IMR-90 (cell line): ENCODE data around the gene CLEC16A. TPM values are rescaled to one million over a fixed set of nuclear protein-coding genes. Genes with fewer than 3 reads are reported as not detected.

Source experiments
- ATAC-seq: fragments of 200-7000 bp; cut with Tn5 transposase; 2 replicates; pipeline ENCODE4 v1.9.1; 2020; ENCODE audit warnings: low read depth, mild to moderate bottlenecking, moderate library complexity
- BruUV-seq: library from RNA; stranded (reverse); fragments of 400-500 nt; replicated peaks from 2 replicates; lab custom pipeline; 2021; lab: Mats Ljungman, UMichigan
- CTCF ChIA-PET: fragments of 300-600 bp; formaldehyde crosslinking; extraction: SDS; loops from one replicate; lab custom pipeline; 2021; ENCODE audit warnings: antibody characterized with exemption; lab: Yijun Ruan, JAX
- POLR2A ChIA-PET: fragments of 300-600 bp; sonication (Branson Sonifier 250); formaldehyde crosslinking; loops from one replicate; lab custom pipeline; 2022; ENCODE audit warnings: antibody characterized with exemption; ENCODE audit not compliant: unreplicated experiment; lab: Charles Lee
- DNase-seq: peaks from one replicate; pipeline ENCODE4 v3.0.0; 2013
- H2AFZ ChIP-seq: replicated peaks from 2 replicates; pipeline ENCODE3; 2013; ENCODE audit warnings: low read length, mild to moderate bottlenecking; ENCODE audit not compliant: poor library complexity
- H2AK5ac ChIP-seq: 2 replicates; pipeline ENCODE4 v1.6.1; 2013; ENCODE audit warnings: low read depth, low read length, inconsistent platforms
- H2AK9ac ChIP-seq: replicated peaks from 2 replicates; pipeline ENCODE3; 2013; ENCODE audit warnings: mild to moderate bottlenecking, low read depth, low read length, moderate library complexity; ENCODE audit not compliant: poor library complexity
- H2BK120ac ChIP-seq: 2 replicates; pipeline ENCODE4 v1.6.1; 2013; ENCODE audit warnings: low read depth, low read length, inconsistent platforms
- H2BK15ac ChIP-seq: 3 replicates; pipeline ENCODE4 v1.6.1; 2013; ENCODE audit warnings: low read depth, low read length, inconsistent platforms
- H2BK20ac ChIP-seq: 2 replicates; pipeline ENCODE4 v1.6.1; 2013; ENCODE audit warnings: low read depth, mild to moderate bottlenecking, inconsistent platforms, low read length, moderate library complexity
- H2BK5ac ChIP-seq: 2 replicates; pipeline ENCODE4 v1.6.1; 2013; ENCODE audit warnings: mild to moderate bottlenecking, low read depth, low read length, inconsistent platforms; ENCODE audit not compliant: poor library complexity, severe bottlenecking
- H3K14ac ChIP-seq: replicated peaks from 2 replicates; pipeline ENCODE4 v1.6.1; 2013; ENCODE audit warnings: low read depth, low read length, inconsistent platforms
- H3K18ac ChIP-seq: 2 replicates; pipeline ENCODE4 v1.6.1; 2013; ENCODE audit warnings: low read depth, low read length, control low read depth
- H3K23ac ChIP-seq: 2 replicates; pipeline ENCODE4 v1.6.1; 2013; ENCODE audit warnings: low read depth, low read length, inconsistent platforms
- H3K27ac ChIP-seq: 2 replicates; pipeline ENCODE4 v1.5.1; 2013; ENCODE audit warnings: mild to moderate bottlenecking, control low read depth, low read length; ENCODE audit not compliant: insufficient read depth
- H3K27me3 ChIP-seq: 2 replicates; pipeline ENCODE4 v1.6.1; 2013; ENCODE audit warnings: low read length; ENCODE audit not compliant: control insufficient read depth, insufficient read depth
- H3K36me3 ChIP-seq: 2 replicates; pipeline ENCODE4 v1.6.1; 2013; ENCODE audit warnings: low read length, mixed read lengths; ENCODE audit not compliant: control insufficient read depth, insufficient read depth
- H3K4ac ChIP-seq: 2 replicates; pipeline ENCODE4 v1.6.1; 2013; ENCODE audit warnings: low read depth, low read length, inconsistent platforms
- H3K4me1 ChIP-seq: 2 replicates; pipeline ENCODE4 v1.6.1; 2013; ENCODE audit warnings: low read length, mixed read lengths; ENCODE audit not compliant: control insufficient read depth, insufficient read depth
- H3K4me2 ChIP-seq: 2 replicates; pipeline ENCODE4 v1.6.1; 2013; ENCODE audit warnings: low read depth, mild to moderate bottlenecking, control low read depth, low read length, moderate library complexity
- H3K4me3 ChIP-seq: 2 replicates; pipeline ENCODE4 v1.5.1; 2013; ENCODE audit warnings: low read depth, mild to moderate bottlenecking, control low read depth, low read length, moderate library complexity; ENCODE audit not compliant: insufficient read depth
- H3K56ac ChIP-seq: 2 replicates; pipeline ENCODE4 v1.6.1; 2013; ENCODE audit warnings: low read length, inconsistent platforms; ENCODE audit not compliant: insufficient read depth; ENCODE audit errors: extremely low read depth
- H3K79me1 ChIP-seq, 2 experiments: 2 replicates each; pipeline ENCODE4 v1.6.1; 2013; ENCODE audit warnings: low read length in 2 of 2, inconsistent platforms in 1 of 2, low read depth in 1 of 2
- H3K9ac ChIP-seq: 2 replicates; pipeline ENCODE4 v1.6.1; 2013; ENCODE audit warnings: low read depth, low read length, control low read depth
- H3K9me1 ChIP-seq: 2 replicates; pipeline ENCODE4 v1.6.1; 2013; ENCODE audit warnings: low read length, inconsistent platforms; ENCODE audit not compliant: insufficient read depth
- H3K9me3 ChIP-seq: 2 replicates; pipeline ENCODE4 v1.6.1; 2013; ENCODE audit warnings: low read length; ENCODE audit not compliant: control insufficient read depth, insufficient read depth
- H4K20me1 ChIP-seq: 2 replicates; pipeline ENCODE4 v1.6.1; 2013; ENCODE audit warnings: low read length, inconsistent platforms; ENCODE audit not compliant: insufficient read depth
- H4K5ac ChIP-seq: 2 replicates; pipeline ENCODE4 v1.6.1; 2013; ENCODE audit warnings: mild to moderate bottlenecking, low read depth, low read length, control low read depth
- H4K8ac ChIP-seq, 2 experiments: 2 replicates each; pipeline ENCODE4 v1.6.1; 2013; ENCODE audit warnings: low read depth in 2 of 2, low read length in 2 of 2, control low read depth in 1 of 2, inconsistent platforms in 1 of 2
- H4K91ac ChIP-seq: 2 replicates; pipeline ENCODE4 v1.6.1; 2013; ENCODE audit warnings: low read depth, low read length, inconsistent platforms; ENCODE audit not compliant: insufficient read depth
- MAFK ChIP-seq: IDR thresholded peaks from 2 replicates; pipeline ENCODE4 v1.6.1; 2012; ENCODE audit warnings: low read depth, low read length, improper control_type of control experiment
- MAZ ChIP-seq: IDR thresholded peaks from 2 replicates; pipeline ENCODE4 v1.6.1; 2012; ENCODE audit warnings: low read depth, mild to moderate bottlenecking, low read length, improper control_type of control experiment, moderate library complexity, borderline replicate concordance
- WGBS, 2 experiments: methylation state at CpG; one replicate each; pipeline versions ENCODE4 v1.1.5 to v1.1.7; 2013; ENCODE audit warnings: missing lambda C conversion rate in 2 of 2; ENCODE audit not compliant: insufficient read length in 1 of 2; ENCODE audit errors: extremely low coverage in 2 of 2; 5-methylcytosine and 5-hydroxymethylcytosine counted together
- dilution Hi-C: fragments of 300-500 bp; cut with HindIII; formaldehyde crosslinking; loops from one replicate; pipeline ENCODE4 v1.14.3; 2018; ENCODE audit warnings: low sequenced_read_pairs; ENCODE audit not compliant: unreplicated experiment
- in situ Hi-C: fragments of 300-500 bp; cut with MboI; formaldehyde crosslinking; loops from 3 replicates; pipeline ENCODE4 v1.14.3; 2019; ENCODE audit warnings: low sequenced_read_pairs, inconsistent platforms, mixed read lengths
- intact Hi-C: fragments of 100-400 bp; cut with micrococcal nuclease; formaldehyde crosslinking; loops from 2 replicates; pipeline ENCODE4 v1.10.0; 2022
- polyA plus RNA-seq, 3 experiments: library from polyadenylated mRNA; depleted of rRNA; stranded (reverse); fragments of >200 nt; gene quantifications; 2 replicates each; pipeline ENCODE4 v1.2.3, GENCODE V29; 2012; ENCODE audit warnings: low replicate concordance in 1 of 3
- total RNA-seq: library from RNA; depleted of rRNA; stranded (reverse); fragments of >200 nt; gene quantifications from 2 replicates; pipeline ENCODE4 v1.2.3, GENCODE V29; 2012

The CLEC16A gene
- total and polyA plus RNA-seq, 2 of the 4 experiments (the other 2 are of a cell fraction) = 15.9 to 16.5 TPM

DNA sequence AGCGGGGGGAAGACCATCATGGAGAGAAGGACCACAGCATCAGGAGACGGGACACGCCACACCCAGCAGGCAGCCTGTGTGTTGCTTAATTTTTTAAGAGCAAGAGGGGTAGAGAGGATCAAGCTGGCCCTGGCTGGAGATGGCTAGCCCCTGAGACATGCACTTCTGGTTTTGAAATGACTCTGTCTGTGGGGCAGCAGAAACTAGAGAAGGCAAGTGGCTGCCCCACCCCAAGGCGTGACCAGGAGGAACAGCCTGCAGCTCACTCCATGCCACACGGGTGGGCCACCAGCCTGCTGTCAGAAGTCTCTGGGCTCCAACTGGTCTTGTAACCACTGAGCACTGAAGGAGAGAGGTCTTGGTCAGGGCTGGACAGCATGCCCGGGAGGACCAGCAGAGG is 236.1 kb downstream of the CLEC16A start:
- Histone ChIP-seq H3K4me1 (peaks cover 8% of the 10 kb centered on the region; the same call in 1 of the 2 replicates), H3K18ac (no peak overlapping the region), H2AFZ (no peak overlapping the region), H2AK9ac (no peak overlapping the region), H3K4me3 (no peak overlapping the region), H4K91ac (no peak overlapping the region), H3K27me3 (no peaks in the 10 kb centered on the region), H2BK120ac (no peak overlapping the region), H3K4ac (no peak overlapping the region), H2BK5ac (no peak overlapping the region), H3K27ac (no peak overlapping the region), H3K56ac (no peak overlapping the region), H2AK5ac (no peak overlapping the region), H3K79me1 (no peaks in the 10 kb centered on the region), H3K14ac (no peak overlapping the region), H4K5ac (no peak overlapping the region), H3K4me2 (no peak overlapping the region), H3K23ac (no peak overlapping the region), H4K8ac (no peak overlapping the region), H3K9me3 (no peaks in the 10 kb centered on the region), H2BK15ac (no peak overlapping the region; the same call in 2 of the 3 replicates), H3K9me1 (no peaks in the 10 kb centered on the region), H3K9ac (no peak overlapping the region), H4K20me1 (no peaks in the 10 kb centered on the region; the same call in 1 of the 2 replicates), H2BK20ac (no peak overlapping the region), H3K36me3 (no peaks in the 10 kb centered on the region; the same call in 1 of the 2 replicates)
- in situ Hi-C loops = no loop called here
- DNase-seq = no peak
- no peak for TF ChIP-seq MAZ
- TF ChIP-seq MAFK = no peak
- POLR2A ChIA-PET = no interaction called here
- dilution Hi-C loops = no loop called here
- no peak for ATAC-seq
- BruUV-seq = no TSS peak
- WGBS, 2 experiments = 60% methylated on average over 1 of the region's 6 CpGs; no CpG with 5 or more reads in 1 of the 2 experiments
- CTCF ChIA-PET = no interaction called here
- intact Hi-C loops = no loop called here
